NCI-H146 (cell line): Measurements from ENCODE around the gene MED16.
A peak's percentile ranks its signal among the peaks of the same experiment; 100 is the strongest.

Source experiments
- DNase-seq: peaks from one replicate; lab custom pipeline; 2025; lab: John Stamatoyannopoulos, UW

MED16 gene

GRCh38 chr19:907183-907853 lies 14.3 kb upstream of the MED16 start:
- no peak for DNase-seq

GRCh38 chr19:906480-906879 lies 13.5 kb upstream of the MED16 start:
- DNase-seq, result no peak

- DNase-seq, result no peak
These were observed 11.6 kb upstream of the MED16 start for GRCh38 chr19:904545-904944.

- DNase-seq, result peak; percentile 70
These were observed 10.3 kb upstream of the MED16 start for GRCh38 chr19:903266-903797.

GRCh38 chr19:902446-903226 lies 9.6 kb upstream of the MED16 start:
- DNase-seq, result no peak

- DNase-seq, result no peak
These were observed 9.0 kb upstream of the MED16 start for GRCh38 chr19:902093-902370.

- no peak for DNase-seq
These were observed 8.5 kb upstream of the MED16 start for GRCh38 chr19:901216-902092.

GRCh38 chr19:900302-901111 lies 7.5 kb upstream of the MED16 start:
- DNase-seq, result no peak

GRCh38 chr19:900043-900301 lies 7.0 kb upstream of the MED16 start:
- no peak for DNase-seq

- no peak for DNase-seq
These were observed 6.5 kb upstream of the MED16 start for GRCh38 chr19:899336-900042.

GRCh38 chr19:898663-899062 lies 5.7 kb upstream of the MED16 start:
- peak; percentile 89 for DNase-seq

- no peak for DNase-seq
These were observed 4.6 kb upstream of the MED16 start for GRCh38 chr19:897442-898039.

GRCh38 chr19:896999-897398 lies 4.0 kb upstream of the MED16 start:
- no peak for DNase-seq

- no peak for DNase-seq
These were observed 3.4 kb upstream of the MED16 start for GRCh38 chr19:896434-896833.

- DNase-seq, result no peak
These were observed 619 bp downstream of the MED16 start for GRCh38 chr19:892243-892893.

- peak; percentile 51 for DNase-seq
These were observed 1.4 kb downstream of the MED16 start for GRCh38 chr19:891421-892200.

GRCh38 chr19:890831-891230 lies 2.2 kb downstream of the MED16 start:
- DNase-seq, result no peak

GRCh38 chr19:889662-890295 lies 3.2 kb downstream of the MED16 start:
- no peak for DNase-seq
